Astrocyte of the cerebellum (primary cell): Measurements from ENCODE around the gene CSRP3.
"Not testable (repeated sequence)": the region's sequence is repeated elsewhere in the genome, so short reads cannot be mapped to it uniquely, and the experiment has no call there.

ENCODE experiments used
- DNase-seq: peaks from one replicate; pipeline ENCODE4 v3.0.0-alpha.2; 2011; ENCODE audit warnings: low read depth
- H3K4me3 ChIP-seq: 2 replicates; pipeline ENCODE4 v1.5.1; 2011; ENCODE audit warnings: mild to moderate bottlenecking, low read depth, low read length, moderate library complexity
- CTCF ChIP-seq: IDR thresholded peaks from 2 replicates; pipeline ENCODE4 v1.5.1; 2012; ENCODE audit warnings: low read length, low read depth, moderate library complexity, mild to moderate bottlenecking; ENCODE audit errors: missing control alignments
- in situ Hi-C: cut with HindIII; loops from 2 replicates; pipeline ENCODE4 v1.10.0; 2017; ENCODE audit warnings: low sequenced_read_pairs

Gene CSRP3

GRCh38 chr11:19145319-19145718 lies 56.5 kb downstream of the CSRP3 start:
- DNase-seq: no peak

GRCh38 chr11:19136884-19137283 lies 64.9 kb downstream of the CSRP3 start:
- H3K4me3 ChIP-seq, DNase-seq, in situ Hi-C loops: not testable (repeated sequence)

More at GRCh38 chr11:19145319-19145718, 56.5 kb downstream of the CSRP3 start:
- in situ Hi-C loops: no loop called here
- no peak overlapping the region for H3K4me3 ChIP-seq
- TF ChIP-seq CTCF: no peak

GRCh38 chr11:19134004-19134403 lies 67.8 kb downstream of the CSRP3 start:
- no peak for TF ChIP-seq CTCF
- DNase-seq: no peak
- in situ Hi-C loops: no loop called here
- H3K4me3 ChIP-seq: no peak overlapping the region
